ENCODE data around the gene DOCK10.

The DOCK10 gene

DNA sequence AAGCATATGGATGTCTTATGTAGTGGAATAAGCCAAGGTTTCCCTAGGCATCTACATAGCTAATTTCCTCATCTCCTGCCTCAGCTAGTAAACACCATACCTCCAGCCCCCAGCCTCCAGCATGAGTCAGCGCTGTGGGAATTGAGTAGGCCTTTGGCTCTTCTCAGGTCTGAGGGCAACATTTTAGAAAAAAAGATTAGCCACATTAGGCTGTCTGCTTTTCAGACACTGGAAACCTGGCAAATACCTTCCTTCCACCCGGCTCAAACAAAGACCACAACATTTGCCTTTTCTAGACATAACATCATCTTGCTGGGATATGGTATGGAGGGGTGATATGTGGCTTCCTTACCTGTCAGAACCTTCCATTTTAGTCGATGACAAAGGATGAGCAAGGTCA is 320.0 kb downstream of the DOCK10 start:
- no peak overlapping the region for H3K4me3 ChIP-seq (ENCODE audit: low read depth, low read length)
- no peak for DNase-seq (ENCODE audit: low read depth)
- TF ChIP-seq, protein P1, sequence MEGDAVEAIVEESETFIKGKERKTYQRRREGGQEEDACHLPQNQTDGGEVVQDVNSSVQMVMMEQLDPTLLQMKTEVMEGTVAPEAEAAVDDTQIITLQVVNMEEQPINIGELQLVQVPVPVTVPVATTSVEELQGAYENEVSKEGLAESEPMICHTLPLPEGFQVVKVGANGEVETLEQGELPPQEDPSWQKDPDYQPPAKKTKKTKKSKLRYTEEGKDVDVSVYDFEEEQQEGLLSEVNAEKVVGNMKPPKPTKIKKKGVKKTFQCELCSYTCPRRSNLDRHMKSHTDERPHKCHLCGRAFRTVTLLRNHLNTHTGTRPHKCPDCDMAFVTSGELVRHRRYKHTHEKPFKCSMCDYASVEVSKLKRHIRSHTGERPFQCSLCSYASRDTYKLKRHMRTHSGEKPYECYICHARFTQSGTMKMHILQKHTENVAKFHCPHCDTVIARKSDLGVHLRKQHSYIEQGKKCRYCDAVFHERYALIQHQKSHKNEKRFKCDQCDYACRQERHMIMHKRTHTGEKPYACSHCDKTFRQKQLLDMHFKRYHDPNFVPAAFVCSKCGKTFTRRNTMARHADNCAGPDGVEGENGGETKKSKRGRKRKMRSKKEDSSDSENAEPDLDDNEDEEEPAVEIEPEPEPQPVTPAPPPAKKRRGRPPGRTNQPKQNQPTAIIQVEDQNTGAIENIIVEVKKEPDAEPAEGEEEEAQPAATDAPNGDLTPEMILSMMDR (IDR thresholded peaks at IDR 0.05; ENCODE audit: insufficient read depth, low read depth, low read length, missing control alignments), result no peak

- no peak for DNase-seq (ENCODE audit: low read depth)
- H3K4me3 ChIP-seq (ENCODE audit: low read depth, low read length), result no peak overlapping the region
- TF ChIP-seq, protein P1 (IDR thresholded peaks at IDR 0.05; ENCODE audit: insufficient read depth, low read depth, low read length, missing control alignments), result no peak
These were observed 325.3 kb downstream of the DOCK10 start for GRCh38 chr2:224716921-224717320.

DNA sequence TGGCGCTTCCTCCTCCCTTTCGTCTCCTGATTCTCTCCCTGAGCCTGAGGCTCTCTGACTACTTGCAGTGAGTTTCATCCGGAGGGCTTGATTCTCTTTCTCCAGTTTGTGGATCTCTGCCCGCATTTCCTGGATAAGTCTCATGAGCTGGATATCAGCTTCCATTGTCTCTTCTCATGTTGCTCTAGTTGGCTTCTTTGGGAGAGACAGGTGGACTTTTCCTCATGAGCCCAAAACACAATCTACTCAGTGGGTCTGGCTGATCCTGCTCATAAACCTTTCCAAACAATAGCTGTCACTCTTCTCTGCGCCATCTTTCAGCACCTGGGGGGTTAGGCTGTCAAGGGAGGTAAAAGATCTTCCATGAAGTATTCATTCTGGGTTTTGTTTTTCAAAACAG is 326.1 kb downstream of the DOCK10 start, which contains the start of gene CCDC195:
Gene CCDC195 (minus strand): TSS at position 165 of the 400 bp plus-strand sequence. CDS start 0 bp downstream, at position 165.
- DNase-seq (ENCODE audit: low read depth), result no peak
- H3K4me3 ChIP-seq (ENCODE audit: low read depth, low read length), result no peak within 1 kb of the TSS
- TF ChIP-seq, protein P1 (IDR thresholded peaks at IDR 0.05; ENCODE audit: insufficient read depth, low read depth, low read length, missing control alignments), result no peak
